Fibroblast of skin of back (primary cell): ENCODE measurements around the gene CLEC1A.
"Not testable (repeated sequence)": the region's sequence is repeated elsewhere in the genome, so short reads cannot be mapped to it uniquely, and the experiment has no call there.

ENCODE experiments used
- DNase-seq: peaks from one replicate; pipeline ENCODE4 v3.0.0-alpha.2; 2013

The CLEC1A gene

GRCh38 chr12:10042167-10042566 lies 56.6 kb downstream of the CLEC1A start:
- no peak for DNase-seq

GRCh38 chr12:10033783-10034545 lies 64.8 kb downstream of the CLEC1A start:
- DNase-seq: peak; percentile 10

- peak; percentile 95 for DNase-seq
Measured at GRCh38 chr12:10031771-10032175, 67.0 kb downstream of the CLEC1A start.

GRCh38 chr12:10031321-10031720 lies 67.5 kb downstream of the CLEC1A start:
- peak; percentile 49 for DNase-seq

- no peak for DNase-seq
Measured at GRCh38 chr12:10030446-10030845, 68.3 kb downstream of the CLEC1A start, which contains the start of gene CLEC9A. Gene CLEC9A, plus strand, starts transcription at chr12:10030682. Its CDS starts 22,006 bp downstream, at chr12:10052688.

- peak; percentile 44 for DNase-seq
Measured at GRCh38 chr12:10027721-10028120, 71.1 kb downstream of the CLEC1A start.

GRCh38 chr12:10027311-10027710 lies 71.5 kb downstream of the CLEC1A start:
- DNase-seq: peak; percentile 23

- not testable (repeated sequence) for DNase-seq
Measured at GRCh38 chr12:10026666-10027065, 72.1 kb downstream of the CLEC1A start.

- DNase-seq: no peak
Measured at GRCh38 chr12:10025236-10025635, 73.5 kb downstream of the CLEC1A start.

GRCh38 chr12:10021342-10021741 lies 77.4 kb downstream of the CLEC1A start:
- DNase-seq: no peak
